Left ventricle myocardium inferior (tissue), 1 donor: ENCODE measurements around the gene ADORA3. TPM values are rescaled to one million over a fixed set of nuclear protein-coding genes. Genes with fewer than 3 reads are reported as not detected.

ENCODE experiments used
- DNase-seq: peaks from one replicate; pipeline ENCODE4 v3.0.0-alpha.2; 2020
- H3K27ac ChIP-seq: fragments of 200-600 bp; replicated peaks from 2 replicates; pipeline ENCODE4 v1.8.0; 2021
- H3K27me3 ChIP-seq: fragments of 200-600 bp; 2 replicates; pipeline ENCODE4 v1.8.0; 2021; ENCODE audit warnings: low read depth
- H3K36me3 ChIP-seq: fragments of 200-600 bp; 2 replicates; pipeline ENCODE4 v1.8.0; 2021
- H3K4me1 ChIP-seq: fragments of 200-600 bp; 2 replicates; pipeline ENCODE4 v1.8.0; 2021
- H3K4me3 ChIP-seq: fragments of 200-600 bp; 2 replicates; pipeline ENCODE4 v1.8.0; 2021; ENCODE audit warnings: mild to moderate bottlenecking, moderate library complexity
- H3K9me3 ChIP-seq: fragments of 200-600 bp; replicated peaks from 2 replicates; pipeline ENCODE4 v1.8.0; 2021
- CTCF ChIP-seq: fragments of 200-600 bp; IDR thresholded peaks from 2 replicates; pipeline ENCODE4 v1.8.0; 2021; ENCODE audit warnings: antibody characterized with exemption, mild to moderate bottlenecking, borderline replicate concordance
- intact Hi-C: fragments of 100-400 bp; cut with micrococcal nuclease; formaldehyde crosslinking; loops from one replicate; pipeline ENCODE4 v1.11.0; 2022
- total RNA-seq: library from RNA; stranded (reverse); fragmentation: NEBNext Ultra II Directional; extraction: Animal tissue kit (Norgen Biotek cat#: 25700); gene quantifications from one replicate; pipeline ENCODE4 v1.2.1, GENCODE V29; 2021
- donor health status: DM: no; HTN: yes; CAD: no; lungs with severe emphysema.

Gene ADORA3
- total RNA-seq, 1 donor from 2014 or later = 3.1 TPM

- Histone ChIP-seq H3K27ac (no peak overlapping the region), H3K4me3 (no peak overlapping the region), H3K4me1 (peaks cover 31% of the 10 kb centered on the region), H3K36me3 (peaks cover 76% of the 10 kb centered on the region), H3K9me3 (no peaks in the 10 kb centered on the region), H3K27me3 (no peaks in the 10 kb centered on the region)
- no peak for TF ChIP-seq CTCF
- DNase-seq = no peak
- intact Hi-C loops = no loop called here
Measured at GRCh38 chr1:111469539-111469938, 33.9 kb downstream of the ADORA3 start.

- no peak for DNase-seq
- intact Hi-C loops = no loop called here
- H3K36me3 ChIP-seq = peaks cover 81% of the 10 kb centered on the region
- H3K4me3 ChIP-seq = no peak overlapping the region
- peaks cover 23% of the 10 kb centered on the region for H3K4me1 ChIP-seq
- H3K9me3 ChIP-seq = no peaks in the 10 kb centered on the region
- no peaks in the 10 kb centered on the region for H3K27me3 ChIP-seq
- TF ChIP-seq CTCF = no peak
- peak overlapping the region; percentile 49 for H3K27ac ChIP-seq
Measured at GRCh38 chr1:111468717-111469100, 34.7 kb downstream of the ADORA3 start.

- Histone ChIP-seq H3K27me3 (no peaks in the 10 kb centered on the region), H3K27ac (peak overlapping the region; percentile 49), H3K4me3 (no peak overlapping the region), H3K4me1 (peaks cover 25% of the 10 kb centered on the region), H3K36me3 (peaks cover 85% of the 10 kb centered on the region), H3K9me3 (no peaks in the 10 kb centered on the region)
- no peak for DNase-seq
- TF ChIP-seq CTCF = no peak
- intact Hi-C loops = no loop called here
Measured at GRCh38 chr1:111467865-111468716, 35.3 kb downstream of the ADORA3 start.

GRCh38 chr1:111466480-111466879 is 37.0 kb downstream of the ADORA3 start:
- Histone ChIP-seq H3K4me3 (no peak overlapping the region), H3K27ac (no peak overlapping the region), H3K27me3 (no peaks in the 10 kb centered on the region), H3K9me3 (no peaks in the 10 kb centered on the region), H3K4me1 (peaks cover 39% of the 10 kb centered on the region), H3K36me3 (peaks cover 89% of the 10 kb centered on the region)
- TF ChIP-seq CTCF = no peak
- intact Hi-C loops = no loop called here
- no peak for DNase-seq

GRCh38 chr1:111465754-111466153 is 37.7 kb downstream of the ADORA3 start:
- Histone ChIP-seq H3K4me1 (peaks cover 45% of the 10 kb centered on the region), H3K27ac (no peak overlapping the region), H3K36me3 (peaks cover 89% of the 10 kb centered on the region), H3K4me3 (no peak overlapping the region), H3K9me3 (no peaks in the 10 kb centered on the region), H3K27me3 (no peaks in the 10 kb centered on the region)
- intact Hi-C loops = no loop called here
- no peak for TF ChIP-seq CTCF
- no peak for DNase-seq
